Measurements from ENCODE around the gene RNU5D-1. TPM values are rescaled to one million over a fixed set of nuclear protein-coding genes. Genes with fewer than 3 reads are reported as not detected.

The RNU5D-1 gene
- total RNA-seq, 1 experiment from 2014 or later, result not detected

GRCh38 chr1:44777969-44778635 is 47.1 kb upstream of the RNU5D-1 start:
- Histone ChIP-seq H2BK5ac (ENCODE audit: insufficient read length, low read length) (no peak overlapping the region), H2AK5ac (ENCODE audit: insufficient read length, low read length) (no peak overlapping the region), H2BK12ac (ENCODE audit: insufficient read length, low read depth, low read length) (no peak overlapping the region), H3K18ac (ENCODE audit: insufficient read length, low read depth, low read length) (no peak overlapping the region), H3K56ac (ENCODE audit: insufficient read length, low read depth, low read length) (no peak overlapping the region), H2BK20ac (ENCODE audit: low read depth, low read length, poor library complexity, severe bottlenecking) (no peak overlapping the region), H3K4ac (ENCODE audit: low read depth, low read length) (no peak overlapping the region), H3K14ac (ENCODE audit: insufficient read depth, low read length) (no peak overlapping the region), H3K23ac (ENCODE audit: insufficient read length, low read depth, low read length) (no peak overlapping the region), H3K27ac (ENCODE audit: insufficient read length, low read depth, low read length) (no peak overlapping the region), H4K20me1 (ENCODE audit: control insufficient read depth, insufficient read depth, insufficient read length) (peaks cover 4% of the 10 kb centered on the region), H3K4me1 (ENCODE audit: insufficient read depth, low read length) (no peaks in the 10 kb centered on the region), H3K79me1 (ENCODE audit: insufficient read depth, low read depth, low read length, poor library complexity, severe bottlenecking) (peaks cover 2% of the 10 kb centered on the region), H2BK120ac (ENCODE audit: low read depth, low read length, poor library complexity, severe bottlenecking) (no peak overlapping the region), H4K8ac (replicated peaks; ENCODE audit: insufficient read length, low read depth, low read length) (no peak overlapping the region), H3K79me2 (ENCODE audit: insufficient read depth, low read length) (peaks cover 17% of the 10 kb centered on the region; the same call in 1 of the 2 replicates), H3K27me3 (ENCODE audit: insufficient read depth, low read length) (no peaks in the 10 kb centered on the region), H2BK15ac (ENCODE audit: low read depth, low read length) (no peak overlapping the region), H4K5ac (ENCODE audit: insufficient read length, low read depth, low read length) (no peak overlapping the region), H3K9me3 (ENCODE audit: control insufficient read depth, low read depth, low read length) (no peaks in the 10 kb centered on the region), H3K4me2 (ENCODE audit: insufficient read depth, insufficient read length, low read length) (no peak overlapping the region), H4K91ac (ENCODE audit: insufficient read length, low read depth, low read length) (no peak overlapping the region), H3K9ac (ENCODE audit: extremely low read depth, insufficient read length, low read length) (no peak overlapping the region), H2AFZ (ENCODE audit: low read length) (no peak overlapping the region), H3T11ph (ENCODE audit: low read length) (no peak overlapping the region), H3K23me2 (ENCODE audit: insufficient read length, low read depth, low read length, poor library complexity, severe bottlenecking) (peaks cover 11% of the 10 kb centered on the region)
- H3K4me3 Mint-ChIP-seq, result peak overlapping the region; percentile 81 to 95
- DNase-seq, result no peak
- H3K9me3 Mint-ChIP-seq, result 0 out of 5 replicates have a peak, but pooled peaks cover 0 to 4% of the 10 kb centered on the region in 2 experiments
- TF ChIP-seq CTCF (conservative IDR thresholded peaks at IDR 0.05), result no peak
- H3K27ac Mint-ChIP-seq, result peak overlapping the region in 2 of 3 experiments; percentile 87 to 95; a peak in 3 of 7 replicates
- no peaks in the 10 kb centered on the region for H3K27me3 Mint-ChIP-seq (ENCODE audit: low read depth)
- WGBS (ENCODE audit: extremely low coverage, insufficient read length, low lambda C conversion rate), result no CpG with 5 or more reads among the region's 13 CpGs
- peaks cover 33 to 68% (median 52%) of the 10 kb centered on the region in 3 experiments for H3K36me3 Mint-ChIP-seq (ENCODE audit: insufficient read depth in 1 of 3, low read depth in 3 of 3)
- peaks cover 18 to 22% of the 10 kb centered on the region in 2 experiments for H3K4me1 Mint-ChIP-seq

Measured in H9 (cell line).